Thyroid gland (tissue), 4 donors: Measurements from ENCODE around the gene CCR5AS.
"Not testable (repeated sequence)": the region's sequence is repeated elsewhere in the genome, so short reads cannot be mapped to it uniquely, and the experiment has no call there.

Source experiments
- CTCF ChIP-seq, 6 experiments: fragments of 200-600 bp in 3 of 6; fragments of 450-650 bp in 3 of 6; sonication (generic) in 3 of 6; IDR thresholded peaks; one replicate each; pipeline ENCODE4 v1.5.1; 2016 to 2019; ENCODE audit warnings: antibody characterized with exemption in 6 of 6, mild to moderate bottlenecking in 2 of 6, inconsistent platforms in 1 of 6, moderate library complexity in 1 of 6
- POLR2A ChIP-seq, 2 donors: fragments of 450-650 bp; IDR thresholded peaks; one replicate each; pipeline ENCODE4 v1.6.1; 2017; ENCODE audit warnings: antibody characterized with exemption in 2 of 2, mild to moderate bottlenecking in 2 of 2, moderate library complexity in 1 of 2

- not testable (repeated sequence) for TF ChIP-seq CTCF, POLR2A (IDR thresholded peaks at IDR 0.05)
Observed at GRCh38 chr3:46426476-46426875, 19.6 kb upstream of the CCR5AS start.
